Measurements from ENCODE around the gene EIF5AL1.
A peak's percentile ranks its signal among the peaks of the same experiment; 100 is the strongest.
"Not testable (repeated sequence)": the region's sequence is repeated elsewhere in the genome, so short reads cannot be mapped to it uniquely, and the experiment has no call there.

The EIF5AL1 gene

DNA sequence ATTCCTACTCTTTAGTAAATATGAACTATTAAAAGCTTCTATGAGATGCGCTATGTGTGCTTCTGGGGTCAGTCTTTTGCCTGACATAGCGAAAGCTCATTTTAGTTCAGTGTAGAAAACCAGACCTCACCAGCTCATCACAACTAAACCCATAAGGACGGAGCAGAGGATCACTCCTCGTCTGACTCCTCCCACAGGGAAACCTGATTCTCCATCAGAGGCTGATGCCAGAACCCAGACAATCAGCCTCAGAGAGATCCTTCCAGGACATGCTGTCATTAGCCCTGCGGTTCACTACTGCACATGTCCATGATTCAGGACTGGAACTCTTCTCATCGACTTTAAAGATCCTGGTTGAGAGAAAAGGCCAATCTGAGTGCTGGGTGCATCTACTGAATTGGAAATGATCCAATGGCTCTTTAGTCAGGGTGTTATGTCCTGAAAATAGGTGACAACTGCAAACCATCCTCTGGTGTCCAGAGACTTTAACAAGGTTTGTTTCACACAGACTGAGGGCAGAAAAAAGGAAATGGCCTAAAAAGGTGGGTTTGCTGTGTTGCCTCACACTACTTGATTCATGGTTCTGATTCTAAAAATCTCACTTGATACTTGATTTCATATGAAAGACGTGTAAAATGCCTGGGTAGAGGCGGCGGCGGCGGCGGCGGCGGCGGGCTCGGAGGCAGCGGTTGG lies at the start of gene EIF5AL1:
TSS of gene EIF5AL1 (plus strand) at position 643 of the 693 bp plus-strand sequence. CDS start 117 bp downstream, outside the sequence.
- not testable (repeated sequence) for DNase-seq

DNA sequence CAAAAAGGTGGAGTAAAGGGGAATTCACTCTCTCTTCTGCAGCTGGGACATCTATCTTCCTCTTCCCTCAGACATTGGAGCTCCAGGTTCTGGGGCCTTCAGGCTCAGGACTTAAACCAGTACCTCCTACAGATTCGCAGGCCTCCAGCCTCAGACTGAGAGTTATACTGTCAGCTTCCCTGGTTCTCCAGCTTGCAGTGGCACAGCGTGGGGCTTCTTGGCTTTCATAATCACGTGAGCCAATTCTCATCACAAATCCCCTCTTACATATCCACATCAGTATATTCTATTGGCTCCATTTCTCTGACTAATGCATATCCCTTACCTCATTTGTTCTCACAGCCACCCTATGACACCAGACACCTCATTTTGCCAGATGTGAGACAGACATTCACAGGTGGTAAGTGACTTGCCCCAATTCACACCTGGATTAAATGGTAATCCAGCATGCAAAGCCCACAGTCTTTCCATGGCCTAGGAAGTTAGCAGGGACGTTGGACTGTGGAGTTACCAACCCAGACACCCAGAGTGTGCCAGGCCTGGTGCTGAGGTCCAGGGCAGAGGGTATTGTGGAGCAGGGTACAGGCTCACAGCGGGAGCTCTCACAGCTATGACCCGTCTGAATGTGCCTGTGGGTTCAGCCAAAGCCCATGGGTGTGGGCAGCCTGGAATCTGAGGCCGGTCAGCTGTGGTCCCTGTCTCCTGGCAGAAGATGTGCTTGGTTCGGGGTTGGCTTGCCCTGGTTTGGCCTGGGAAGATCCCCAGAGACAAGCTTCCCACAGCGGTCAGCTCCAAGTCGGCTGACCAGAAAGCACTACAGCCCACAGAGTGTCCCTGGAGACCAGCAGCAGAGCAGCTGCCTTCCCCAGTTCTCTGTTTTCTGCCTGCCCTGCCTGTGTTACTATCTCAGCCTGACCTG lies 48.5 kb upstream of the EIF5AL1 start:
- no peak for DNase-seq

DNA sequence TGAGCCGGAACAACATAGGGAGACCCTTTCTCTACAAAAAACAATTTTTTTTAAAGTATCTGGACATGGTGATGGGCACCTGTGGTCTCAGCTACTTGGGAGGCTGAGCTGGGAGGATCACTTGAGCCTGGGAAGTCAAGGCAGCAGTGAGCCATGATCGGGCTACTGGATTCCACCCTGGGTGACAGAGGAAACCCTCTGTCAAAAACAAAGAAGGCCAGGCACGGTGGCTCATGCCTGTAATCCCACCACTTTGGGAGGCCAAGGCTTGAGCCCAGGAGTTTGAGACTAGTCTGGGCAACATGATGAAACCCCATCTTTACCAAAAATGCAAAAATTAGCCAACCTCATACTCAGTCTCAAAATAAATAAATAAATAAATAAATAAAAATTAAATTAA lies 47.0 kb upstream of the EIF5AL1 start:
- no peak for DNase-seq

DNA sequence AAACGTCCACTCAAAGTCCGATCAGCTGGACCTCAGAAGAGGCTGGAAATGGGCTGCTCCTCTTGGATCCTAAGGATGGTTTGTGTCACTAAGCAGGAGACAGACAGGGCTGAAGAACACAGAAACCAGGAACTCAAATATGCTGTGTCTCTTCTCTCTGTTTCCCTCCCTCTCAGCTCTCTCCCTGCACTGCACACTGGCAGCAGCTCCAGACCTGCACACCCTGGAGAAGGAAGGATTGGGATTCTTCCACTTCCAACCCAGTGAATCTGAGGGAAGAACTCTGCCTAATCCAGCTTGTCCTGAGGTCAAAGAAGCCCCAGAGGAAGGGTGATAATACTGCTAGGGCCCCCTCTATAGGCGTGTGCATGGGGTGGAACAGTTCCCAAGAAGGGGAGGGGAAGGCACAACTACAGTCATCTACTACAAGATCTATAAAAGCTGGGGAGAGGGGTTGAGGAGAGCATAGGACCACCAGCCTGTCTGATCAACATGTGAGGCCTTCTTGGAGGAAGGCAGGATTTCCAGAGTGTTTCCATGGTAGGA lies 44.2 kb upstream of the EIF5AL1 start:
- DNase-seq = no peak

DNA sequence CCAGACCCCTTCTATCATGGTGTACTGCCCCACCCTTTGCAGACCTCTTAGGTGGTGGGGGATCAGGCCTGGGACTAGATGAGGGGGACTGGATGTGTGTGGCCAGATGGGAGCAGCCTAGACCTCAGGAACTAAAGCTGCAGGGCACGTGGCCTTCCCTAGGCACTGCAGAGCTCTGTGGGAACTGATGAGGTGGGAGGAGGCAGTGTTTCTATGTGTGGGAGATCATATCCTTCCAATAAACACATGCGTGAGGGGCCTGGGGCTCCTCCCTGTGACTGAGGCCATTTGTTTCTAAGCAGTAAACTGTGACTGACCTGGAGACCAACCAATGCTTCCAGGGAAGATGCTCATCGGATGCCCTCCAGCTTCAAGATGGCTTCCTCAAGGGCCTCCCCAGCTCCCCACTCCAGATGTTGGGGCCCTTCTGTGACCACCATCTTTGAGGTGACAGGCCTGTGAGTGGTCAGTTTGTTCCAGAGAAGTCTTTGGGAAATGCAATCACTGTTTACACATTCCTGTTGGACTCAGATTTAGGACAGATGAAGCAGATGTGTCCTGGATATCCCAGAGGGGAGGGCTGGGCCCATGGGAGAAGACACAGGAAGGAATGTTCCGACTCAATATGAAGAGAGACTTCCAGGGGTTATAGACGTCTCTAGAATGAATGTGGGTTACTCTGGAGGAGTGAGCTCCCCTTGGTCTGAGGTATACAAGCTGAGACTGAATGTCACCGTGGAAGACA lies 43.3 kb upstream of the EIF5AL1 start:
- DNase-seq = no peak

DNA sequence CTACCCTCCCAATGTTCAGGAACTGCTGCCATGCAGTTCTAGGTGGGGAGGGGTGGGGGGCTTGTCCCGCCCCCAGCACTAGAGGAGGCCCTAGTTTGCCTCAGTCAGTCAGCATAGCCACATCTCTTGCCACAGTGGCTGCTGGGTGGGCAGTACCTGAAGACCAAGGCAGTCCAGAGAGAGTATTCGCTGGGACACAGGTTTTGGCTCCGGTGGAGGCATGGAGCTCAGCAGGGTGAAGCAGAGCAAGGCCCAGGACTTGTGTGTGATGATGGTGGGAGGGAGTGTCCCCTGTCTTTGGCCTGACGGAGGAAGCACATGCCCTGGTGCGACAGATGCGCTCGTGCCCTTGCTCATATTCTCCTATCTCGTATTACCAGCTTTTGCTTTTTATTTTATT lies 42.2 kb upstream of the EIF5AL1 start:
- DNase-seq = no peak

DNA sequence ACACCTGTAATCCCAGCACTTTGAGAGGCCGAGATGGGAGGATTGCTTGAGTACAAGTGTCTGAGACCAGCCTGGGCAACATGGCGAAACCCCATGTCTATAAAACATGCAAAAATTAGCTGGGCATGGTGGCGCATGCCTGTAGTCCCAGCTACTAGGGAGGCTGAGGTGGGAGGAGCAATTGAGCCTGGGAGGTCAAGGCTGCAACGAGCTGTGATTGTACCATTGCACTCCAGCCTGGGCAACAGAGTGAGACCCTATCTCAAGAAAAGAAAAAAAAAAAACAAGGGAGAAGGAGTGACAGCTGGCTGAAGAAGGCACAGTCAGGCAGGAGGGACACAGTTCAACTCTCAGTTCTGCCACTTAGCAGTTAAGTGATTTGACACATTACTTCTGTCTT lies 40.6 kb upstream of the EIF5AL1 start:
- DNase-seq = no peak

- no peak for DNase-seq
These were observed 39.9 kb upstream of the EIF5AL1 start for GRCh38 chr10:79472449-79472848.

- no peak for DNase-seq
These were observed 39.4 kb upstream of the EIF5AL1 start for GRCh38 chr10:79472951-79473350.

- DNase-seq = no peak
These were observed 38.7 kb upstream of the EIF5AL1 start for GRCh38 chr10:79473496-79474095.

DNA sequence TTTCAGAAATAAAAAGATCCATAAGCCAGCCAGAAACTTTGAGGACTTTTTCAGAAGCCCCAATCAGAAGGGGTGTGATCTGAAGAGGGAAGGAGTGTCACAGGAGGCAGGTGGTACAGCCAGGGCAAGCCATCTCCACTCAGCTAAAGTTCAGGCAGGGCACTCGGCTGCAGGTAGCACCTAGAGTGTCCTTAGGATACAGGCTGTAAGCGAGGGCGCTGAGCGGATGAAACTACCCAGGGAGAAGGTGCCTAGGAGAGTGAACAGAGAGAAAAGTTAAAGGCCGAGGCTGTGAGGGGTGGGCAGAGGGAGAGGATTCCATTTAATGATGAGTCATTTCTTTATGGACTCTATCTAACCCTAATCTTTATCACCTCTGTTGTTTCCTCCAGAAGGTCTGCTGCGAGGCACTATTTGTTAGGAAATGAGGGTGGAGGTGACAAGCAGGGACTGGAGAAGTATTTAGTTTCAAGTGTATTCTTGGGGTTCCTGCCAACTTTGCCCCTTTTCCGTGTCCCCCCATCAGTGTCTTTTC lies 37.1 kb upstream of the EIF5AL1 start:
- no peak for DNase-seq

DNA sequence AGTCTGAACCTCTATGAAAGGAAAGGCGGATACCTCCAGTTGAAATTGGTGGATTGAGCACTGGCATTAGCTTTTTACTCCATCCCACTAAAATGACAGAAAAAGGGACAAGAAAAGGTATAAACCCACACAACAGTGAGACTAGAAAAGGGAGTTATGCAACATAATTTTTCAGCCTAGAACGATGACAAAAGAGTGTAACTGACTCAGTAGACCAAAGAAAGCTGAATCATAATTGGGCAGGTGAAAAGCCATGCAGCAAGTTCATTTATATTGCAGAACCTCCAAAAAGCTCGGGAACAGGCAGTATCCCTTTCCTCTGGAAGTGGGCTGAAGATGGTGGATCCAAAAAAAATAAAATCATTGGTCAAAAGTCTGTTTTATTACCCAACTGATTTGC lies 36.5 kb upstream of the EIF5AL1 start:
- DNase-seq = no peak

GRCh38 chr10:79476645-79477044 lies 35.7 kb upstream of the EIF5AL1 start:
- DNase-seq = no peak

- DNase-seq = no peak
These were observed 34.9 kb upstream of the EIF5AL1 start for GRCh38 chr10:79477456-79477855.

DNA sequence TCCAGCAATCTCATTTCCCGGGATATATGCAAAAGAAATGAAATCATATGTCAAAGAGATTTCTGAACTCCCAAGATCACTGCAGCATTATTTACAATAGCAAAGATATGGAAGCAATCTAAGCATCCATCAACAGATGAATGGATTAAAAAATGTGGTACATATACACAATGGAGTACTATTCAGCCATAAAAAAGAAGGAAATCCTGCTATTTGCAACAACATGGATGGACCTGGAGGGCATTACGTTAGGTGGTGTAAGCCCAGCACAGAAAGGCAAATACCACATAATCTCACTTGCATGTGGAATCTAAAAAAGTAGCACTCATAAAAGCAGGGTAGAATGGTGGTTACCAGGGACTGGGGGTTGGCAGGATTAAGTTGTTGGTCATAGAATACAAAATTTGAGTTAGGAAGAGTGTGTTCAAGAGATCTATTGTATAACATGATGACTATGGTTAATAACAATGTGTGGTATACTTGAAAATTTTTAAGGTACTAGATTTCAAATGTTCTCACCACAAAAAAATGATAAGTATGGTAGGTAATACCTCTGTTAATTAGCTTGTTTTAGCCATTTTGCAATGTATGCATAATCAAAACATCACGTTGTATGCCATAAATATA lies 32.9 kb upstream of the EIF5AL1 start:
- DNase-seq = no peak

- DNase-seq = no peak
These were observed 30.0 kb upstream of the EIF5AL1 start for GRCh38 chr10:79482304-79482703.

- no peak for DNase-seq
These were observed 29.6 kb upstream of the EIF5AL1 start for GRCh38 chr10:79482741-79483140.

GRCh38 chr10:79483299-79483698 lies 29.0 kb upstream of the EIF5AL1 start:
- DNase-seq = no peak

DNA sequence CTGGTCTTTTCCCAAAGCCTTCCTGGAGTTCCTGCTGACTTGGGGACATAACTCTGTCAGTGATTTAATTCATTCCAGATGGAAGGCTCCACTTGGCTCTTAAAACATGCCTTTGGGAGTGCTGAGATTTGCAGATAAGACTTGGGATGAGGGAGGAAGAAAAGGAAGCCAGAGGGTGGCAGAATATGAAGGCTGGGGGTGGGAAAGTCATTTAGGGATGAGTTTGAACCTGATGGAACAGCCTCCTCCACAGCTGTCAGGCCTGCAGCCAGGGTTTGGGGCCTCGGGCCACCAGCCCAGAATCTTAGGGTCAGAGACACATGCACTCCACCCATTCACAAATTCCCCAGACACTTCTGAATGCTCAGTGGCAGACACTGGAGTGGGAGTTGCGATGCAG lies 28.4 kb upstream of the EIF5AL1 start:
- no peak for DNase-seq

DNA sequence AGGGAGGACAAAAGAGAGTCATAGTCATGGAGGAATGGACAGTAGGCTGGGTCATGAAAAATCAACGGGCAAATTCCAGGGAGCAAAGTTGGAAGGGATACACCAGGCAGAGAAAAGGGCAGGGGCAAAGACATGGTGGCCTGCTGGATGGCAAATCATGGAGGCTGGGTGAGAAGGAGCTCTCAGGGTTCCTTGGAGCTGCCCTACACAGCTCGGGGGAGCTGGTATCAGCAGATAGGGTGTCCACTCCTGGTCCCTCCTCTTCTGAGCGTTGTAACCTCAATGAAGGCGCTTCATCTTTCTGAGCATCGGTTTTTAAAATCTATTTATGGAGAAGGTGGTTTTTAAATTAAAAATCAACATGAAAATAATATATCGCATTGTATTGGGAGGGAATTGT lies 27.9 kb upstream of the EIF5AL1 start:
- DNase-seq = no peak

DNA sequence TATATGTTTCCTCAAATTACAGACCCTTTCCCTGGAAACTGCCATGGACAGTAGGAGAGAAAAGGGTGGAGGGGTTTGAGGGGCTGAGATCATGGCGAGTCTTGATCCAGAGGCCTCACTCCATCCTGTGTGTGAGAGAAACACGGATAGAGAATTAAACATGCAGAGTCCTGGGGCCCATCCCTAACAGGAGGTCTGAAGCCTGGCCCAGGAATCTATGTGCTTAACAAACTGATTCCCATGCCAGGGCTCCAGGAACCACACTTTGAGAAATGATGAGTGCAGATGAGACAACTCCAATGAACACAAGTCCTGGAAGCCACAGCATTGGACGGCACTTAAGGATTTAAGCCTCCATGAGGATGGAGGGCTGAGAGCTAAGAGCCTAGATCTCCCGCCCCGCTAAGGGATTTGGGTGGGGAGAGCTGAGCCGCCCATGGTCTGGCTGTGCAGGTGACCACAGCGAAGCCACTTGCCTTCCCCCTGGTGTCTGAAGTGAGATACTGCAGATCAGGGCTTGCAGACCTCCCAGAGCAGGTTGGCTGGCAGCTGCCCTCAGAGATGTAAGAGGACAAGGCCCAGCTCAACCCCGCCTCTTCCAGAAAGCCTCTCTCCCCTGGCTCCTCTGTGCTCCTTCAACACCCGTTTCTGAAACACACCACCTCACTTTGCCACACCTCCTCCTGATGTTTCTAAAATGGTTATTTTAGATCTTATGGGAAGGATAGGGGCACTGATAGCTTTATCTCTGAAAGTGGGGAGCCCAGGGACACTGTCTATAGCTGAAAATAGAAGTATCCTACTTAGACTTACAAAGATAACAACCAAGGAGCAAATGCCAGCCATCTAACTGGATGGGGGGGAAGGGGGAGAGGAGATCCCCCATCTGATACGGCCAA lies 24.8 kb upstream of the EIF5AL1 start:
- DNase-seq = peak in 1 of 2 donors; percentile 8

Data from stimulated activated CD4-positive, alpha-beta T cell treated with anti-CD3 and anti-CD28 coated beads, Interleukin-2, amount 100 ng/mL, for 48 hours (primary cell).